Measurements from ENCODE around the gene DGKG.
A peak's percentile ranks its signal among the peaks of the same experiment; 100 is the strongest.

Gene DGKG

GRCh38 chr3:186099178-186099577 is 262.9 kb downstream of the DGKG start:
- DNase-seq = no peak

DNA sequence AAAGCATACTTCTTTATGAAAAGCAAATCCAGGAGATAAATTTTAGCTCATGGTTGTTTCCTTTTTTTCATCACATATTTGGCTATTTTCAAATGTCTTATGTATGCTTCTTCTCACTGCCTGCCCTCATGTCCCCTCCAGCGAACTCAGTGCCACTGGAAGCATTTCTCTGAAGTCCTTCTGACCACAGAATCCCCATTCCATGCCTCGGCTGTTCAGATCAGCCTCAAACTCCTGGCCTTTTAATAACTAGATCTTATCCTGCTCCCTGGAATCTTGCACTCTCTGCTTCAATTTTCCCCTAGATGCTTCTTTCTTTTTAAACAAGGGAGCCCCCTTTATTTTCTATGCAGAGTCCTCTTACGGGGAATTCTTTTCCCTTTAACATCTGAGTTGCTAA is 263.3 kb downstream of the DGKG start:
- DNase-seq = no peak

GRCh38 chr3:186097663-186098451 is 264.2 kb downstream of the DGKG start:
- DNase-seq = peak; percentile 77

- no peak for DNase-seq
Measured at GRCh38 chr3:186097317-186097662, 264.7 kb downstream of the DGKG start.

All from NCI-H187 treated with DMSO at 0.1 percent for 48 hours (cell line).